22Rv1 (cell line): Measurements from ENCODE around the gene NARS2.

Source experiments
- ZFX ChIP-seq: fragments of 450-650 bp; IDR thresholded peaks from 2 replicates; pipeline ENCODE4 v1.6.1; 2017; ENCODE audit warnings: antibody characterized with exemption, borderline replicate concordance
- TF ChIP-seq, protein P1 (sequence below): fragments of 450-650 bp; IDR thresholded peaks from 2 replicates; pipeline ENCODE4 v1.5.1; 2017; ENCODE audit warnings: mild to moderate bottlenecking

DNA sequence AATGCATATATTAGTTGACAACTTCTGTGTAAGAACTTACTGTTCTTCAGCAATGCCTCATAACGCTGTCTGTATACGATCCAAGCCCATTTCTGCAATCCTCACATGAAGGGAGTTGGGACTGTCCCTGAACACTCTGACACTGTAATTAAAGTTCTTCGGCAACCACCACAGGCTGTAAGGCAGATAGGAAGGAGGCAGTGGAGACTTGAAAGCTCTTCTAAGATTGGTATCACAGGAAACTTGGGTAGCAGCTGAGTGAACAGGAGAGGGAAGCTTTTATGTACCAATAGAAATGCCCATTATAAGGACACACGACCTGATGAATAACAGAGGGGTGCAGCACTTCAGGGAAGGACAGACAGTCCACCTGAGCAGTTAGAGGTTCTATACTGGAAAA, 145.0 kb downstream of the NARS2 start:
- TF ChIP-seq, protein P1, sequence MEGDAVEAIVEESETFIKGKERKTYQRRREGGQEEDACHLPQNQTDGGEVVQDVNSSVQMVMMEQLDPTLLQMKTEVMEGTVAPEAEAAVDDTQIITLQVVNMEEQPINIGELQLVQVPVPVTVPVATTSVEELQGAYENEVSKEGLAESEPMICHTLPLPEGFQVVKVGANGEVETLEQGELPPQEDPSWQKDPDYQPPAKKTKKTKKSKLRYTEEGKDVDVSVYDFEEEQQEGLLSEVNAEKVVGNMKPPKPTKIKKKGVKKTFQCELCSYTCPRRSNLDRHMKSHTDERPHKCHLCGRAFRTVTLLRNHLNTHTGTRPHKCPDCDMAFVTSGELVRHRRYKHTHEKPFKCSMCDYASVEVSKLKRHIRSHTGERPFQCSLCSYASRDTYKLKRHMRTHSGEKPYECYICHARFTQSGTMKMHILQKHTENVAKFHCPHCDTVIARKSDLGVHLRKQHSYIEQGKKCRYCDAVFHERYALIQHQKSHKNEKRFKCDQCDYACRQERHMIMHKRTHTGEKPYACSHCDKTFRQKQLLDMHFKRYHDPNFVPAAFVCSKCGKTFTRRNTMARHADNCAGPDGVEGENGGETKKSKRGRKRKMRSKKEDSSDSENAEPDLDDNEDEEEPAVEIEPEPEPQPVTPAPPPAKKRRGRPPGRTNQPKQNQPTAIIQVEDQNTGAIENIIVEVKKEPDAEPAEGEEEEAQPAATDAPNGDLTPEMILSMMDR = no peak
- no peak for TF ChIP-seq ZFX
